Stimulated activated naive CD8-positive, alpha-beta T cell treated with anti-CD3 and anti-CD28 coated beads, Interleukin-15, Interleukin-2, amounts not matched to agents 100 U/mL and 50 U/mL, for 24 hours (primary cell): ENCODE results near the gene IGFL3.
"Not testable (repeated sequence)": the region's sequence is repeated elsewhere in the genome, so short reads cannot be mapped to it uniquely, and the experiment has no call there.

Experiments used
- ATAC-seq: fragments of 150-1000 bp; cut with Tn5 transposase; one replicate; pipeline ENCODE4 v1.10.0; 2021
- DNase-seq: peaks from one replicate; pipeline ENCODE4 v3.0.0; 2021

Gene IGFL3

DNA sequence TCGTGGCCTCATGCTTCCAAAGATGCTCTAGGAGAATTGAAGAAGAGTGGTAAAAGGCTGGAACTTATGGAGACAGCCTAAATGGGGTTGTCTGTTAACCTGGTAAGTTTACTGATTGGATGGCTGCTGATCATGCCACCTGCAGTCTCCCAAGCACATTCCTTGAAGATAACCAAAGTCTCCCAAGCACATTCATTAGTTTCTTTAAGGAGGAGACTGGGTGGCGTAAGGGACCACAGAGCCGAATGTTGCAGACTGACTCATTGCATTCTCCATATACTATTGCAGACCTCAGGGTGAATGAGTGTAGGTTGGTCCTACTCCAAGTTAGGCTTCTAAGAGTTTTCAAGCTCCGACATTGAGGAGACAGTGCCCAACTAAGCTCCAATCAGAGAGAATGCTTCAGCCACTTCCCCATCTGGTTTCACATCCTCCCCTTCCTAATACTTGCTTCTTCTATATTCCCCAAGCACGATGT is at the start of gene IGFL3:
TSS of gene IGFL3 (minus strand) at position 51 of the 478 bp plus-strand sequence. CDS start at position 12, 39 bp downstream.
- DNase-seq (no peak), ATAC-seq (no peak)

- no peak for ATAC-seq
- DNase-seq: no peak
These were observed 49.5 kb upstream of the IGFL3 start for GRCh38 chr19:46173886-46174480.

- ATAC-seq (no peak), DNase-seq (no peak)
These were observed 38.2 kb upstream of the IGFL3 start for GRCh38 chr19:46162731-46163130.

GRCh38 chr19:46161642-46162257 is 37.3 kb upstream of the IGFL3 start:
- not testable (repeated sequence) for DNase-seq, ATAC-seq

- ATAC-seq (no peak), DNase-seq (no peak)
These were observed 35.8 kb upstream of the IGFL3 start for GRCh38 chr19:46160233-46160775.

DNA sequence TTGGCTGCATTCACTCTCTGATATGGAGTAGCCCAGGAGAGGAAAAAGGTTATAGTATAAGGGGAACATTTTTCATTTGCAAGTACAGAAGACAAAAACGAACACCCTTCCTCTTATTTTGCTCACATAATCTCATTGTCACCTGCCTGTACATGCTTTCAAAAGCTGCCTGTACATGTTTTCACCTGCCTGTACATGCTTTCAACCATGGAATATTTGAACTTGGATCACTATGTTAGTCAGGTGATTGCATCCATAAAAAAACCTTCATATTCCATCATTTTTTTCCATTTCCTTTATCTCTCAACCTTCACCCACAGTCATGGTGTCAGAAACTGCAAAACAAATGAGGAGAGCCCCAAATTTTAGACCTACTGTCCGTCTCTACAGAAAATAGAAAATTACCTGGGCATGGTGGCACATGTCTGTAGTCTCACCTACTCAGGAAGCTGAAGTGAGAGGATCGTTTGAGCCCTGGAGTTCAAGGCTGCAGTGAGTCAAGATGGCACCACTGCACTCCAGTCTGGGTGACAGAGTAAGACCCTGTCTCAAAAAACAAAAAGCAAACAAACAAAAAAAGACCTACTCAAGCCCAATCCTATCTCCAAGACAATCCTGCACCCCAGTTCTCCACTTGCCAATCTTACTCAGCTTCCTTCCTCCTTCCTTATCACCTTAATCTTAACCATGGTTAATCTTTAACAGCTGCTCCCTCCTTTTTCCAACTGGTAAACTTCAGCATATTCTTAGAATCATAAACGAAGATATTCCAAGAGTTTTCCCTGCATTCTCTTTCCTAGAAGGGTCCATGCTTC is 35.1 kb upstream of the IGFL3 start:
- DNase-seq (no peak), ATAC-seq (no peak)

GRCh38 chr19:46155237-46155636 is 30.7 kb upstream of the IGFL3 start:
- no peak for ATAC-seq

GRCh38 chr19:46150606-46151005 is 26.1 kb upstream of the IGFL3 start:
- DNase-seq (no peak), ATAC-seq (no peak)

More at GRCh38 chr19:46155237-46155636, 30.7 kb upstream of the IGFL3 start:
- DNase-seq: no peak

DNA sequence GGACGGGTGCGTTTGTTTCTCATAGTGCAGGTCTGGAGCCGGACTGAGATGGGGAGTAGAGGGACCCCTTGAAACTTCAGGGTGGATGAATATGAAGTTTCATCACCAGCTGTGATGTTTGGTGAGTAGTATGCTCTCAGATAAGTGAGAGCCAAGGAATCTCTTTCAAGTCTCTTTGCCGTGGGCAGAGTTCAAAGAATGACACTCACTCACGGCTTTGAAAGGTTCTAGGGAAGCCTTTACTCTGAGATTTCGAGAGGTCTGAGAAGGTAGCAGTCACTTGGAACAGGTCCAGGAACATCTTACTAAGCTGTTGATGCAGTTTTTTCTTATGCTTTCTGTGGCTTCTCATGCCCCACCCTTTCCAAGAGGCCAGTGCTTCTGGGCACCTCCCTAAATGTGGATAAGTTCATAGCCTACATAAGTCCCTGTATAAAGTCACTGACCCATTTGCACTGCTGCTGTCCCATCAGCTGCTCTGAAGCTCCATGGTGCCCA is 23.4 kb upstream of the IGFL3 start, which contains the start of gene IGFL2:
TSS of gene IGFL2 (plus strand) at position 448 of the 498 bp plus-strand sequence. CDS start at position 489, 41 bp downstream.
- ATAC-seq (peak; percentile 91), DNase-seq (peak; percentile 6)

DNA sequence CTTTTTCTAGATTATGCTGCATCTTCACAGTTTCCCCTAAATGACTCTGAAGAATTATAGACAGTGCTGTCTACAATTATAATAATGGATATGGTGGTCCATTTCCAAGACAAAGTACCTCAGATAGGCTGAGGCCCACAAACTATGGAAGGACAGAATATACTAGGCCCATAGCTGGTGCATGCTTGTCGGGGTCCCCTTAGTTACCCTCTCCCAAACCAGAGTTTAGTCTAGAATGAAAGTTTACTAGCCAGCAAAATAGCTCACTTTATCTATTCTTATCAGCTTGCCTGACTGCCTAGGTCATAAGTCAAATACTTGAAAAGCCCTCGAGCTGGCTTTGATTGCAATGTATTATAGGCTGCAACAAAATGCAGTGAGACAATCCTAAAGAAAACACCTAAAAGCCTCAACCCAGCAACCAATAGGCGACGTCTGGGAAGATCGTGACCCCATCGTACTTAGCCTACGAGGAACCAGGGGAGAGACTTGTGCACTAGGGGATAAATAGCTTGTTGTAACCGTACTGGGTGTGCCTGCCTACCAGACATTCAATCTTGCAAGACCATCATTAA is 22.8 kb upstream of the IGFL3 start:
- DNase-seq (no peak), ATAC-seq (no peak)

GRCh38 chr19:46144756-46145155 is 20.3 kb upstream of the IGFL3 start:
- ATAC-seq: no peak
- DNase-seq: no peak

DNA sequence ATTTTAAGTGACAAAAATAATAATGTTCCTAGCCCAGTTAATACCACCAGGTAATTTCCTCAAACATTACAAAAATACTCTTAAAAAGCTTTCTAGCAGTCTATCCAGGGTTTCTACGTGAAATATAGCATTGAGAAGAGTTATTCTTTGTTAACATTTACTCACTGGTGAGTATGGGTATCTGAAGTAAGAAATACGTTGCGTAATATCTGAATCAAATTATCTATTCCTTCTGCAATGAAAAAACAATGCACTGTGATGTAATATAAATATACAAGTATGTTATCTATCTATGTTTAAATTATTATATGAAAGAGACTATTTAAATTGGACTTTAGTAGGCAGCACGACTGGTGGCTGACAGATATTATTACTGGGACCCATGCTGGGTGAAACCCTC is 17.8 kb upstream of the IGFL3 start:
- ATAC-seq (no peak), DNase-seq (no peak)

- no peak for ATAC-seq
- no peak for DNase-seq
These were observed 16.9 kb upstream of the IGFL3 start for GRCh38 chr19:46141421-46141820.

- ATAC-seq: no peak
These were observed 13.5 kb upstream of the IGFL3 start for GRCh38 chr19:46137915-46138473.

GRCh38 chr19:46134527-46134926 is 10.0 kb upstream of the IGFL3 start:
- ATAC-seq: no peak
- DNase-seq: no peak

More at GRCh38 chr19:46137915-46138473, 13.5 kb upstream of the IGFL3 start:
- no peak for DNase-seq

DNA sequence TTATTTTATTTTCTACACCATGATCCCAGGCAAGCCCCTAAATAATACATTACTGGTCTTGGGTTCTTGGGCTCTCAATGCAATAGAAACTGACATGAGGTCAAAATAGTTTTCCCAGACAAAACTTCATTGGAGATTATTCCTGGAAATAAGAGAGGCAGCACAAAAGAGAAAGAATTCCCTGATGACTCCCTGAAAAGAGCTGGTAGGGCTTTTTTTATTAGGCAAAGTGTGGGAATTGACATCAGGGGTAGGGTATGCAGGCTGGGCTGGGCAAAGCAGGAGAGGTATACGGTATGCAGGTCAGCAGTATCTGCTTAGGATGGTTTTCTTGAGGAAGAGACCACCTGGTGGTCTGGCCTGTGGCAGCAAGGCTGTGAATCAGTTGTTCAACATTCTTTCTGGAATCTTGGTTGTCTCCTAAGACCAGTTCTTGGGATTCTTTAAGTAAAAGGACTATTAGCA is 9.3 kb upstream of the IGFL3 start:
- ATAC-seq: no peak
- no peak for DNase-seq

DNA sequence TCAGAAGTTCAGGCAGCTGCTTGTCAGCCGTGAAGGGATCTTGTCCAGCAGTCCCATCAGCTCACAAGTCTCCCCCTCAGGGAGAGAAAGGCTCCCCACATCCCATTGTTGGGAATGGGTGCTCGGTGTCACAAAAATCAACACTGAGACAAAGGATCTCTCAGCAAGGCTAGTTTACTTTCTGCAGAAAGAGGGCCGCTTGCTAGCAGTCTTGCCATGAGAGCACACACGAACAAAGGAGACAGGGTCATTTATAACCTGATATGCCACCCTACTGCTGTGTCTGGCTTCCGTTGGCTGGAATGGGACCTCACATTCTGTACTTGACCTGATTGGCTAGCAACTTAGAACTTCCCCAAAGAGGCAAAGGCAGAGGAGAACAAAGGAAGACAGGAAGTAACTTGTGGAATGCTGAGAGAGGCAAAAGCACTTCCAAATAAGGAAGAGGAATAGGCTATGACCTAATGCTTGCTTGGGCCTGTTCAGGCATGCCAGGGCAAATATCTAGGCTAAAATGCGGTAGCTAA is 8.7 kb upstream of the IGFL3 start:
- DNase-seq (no peak), ATAC-seq (no peak)

DNA sequence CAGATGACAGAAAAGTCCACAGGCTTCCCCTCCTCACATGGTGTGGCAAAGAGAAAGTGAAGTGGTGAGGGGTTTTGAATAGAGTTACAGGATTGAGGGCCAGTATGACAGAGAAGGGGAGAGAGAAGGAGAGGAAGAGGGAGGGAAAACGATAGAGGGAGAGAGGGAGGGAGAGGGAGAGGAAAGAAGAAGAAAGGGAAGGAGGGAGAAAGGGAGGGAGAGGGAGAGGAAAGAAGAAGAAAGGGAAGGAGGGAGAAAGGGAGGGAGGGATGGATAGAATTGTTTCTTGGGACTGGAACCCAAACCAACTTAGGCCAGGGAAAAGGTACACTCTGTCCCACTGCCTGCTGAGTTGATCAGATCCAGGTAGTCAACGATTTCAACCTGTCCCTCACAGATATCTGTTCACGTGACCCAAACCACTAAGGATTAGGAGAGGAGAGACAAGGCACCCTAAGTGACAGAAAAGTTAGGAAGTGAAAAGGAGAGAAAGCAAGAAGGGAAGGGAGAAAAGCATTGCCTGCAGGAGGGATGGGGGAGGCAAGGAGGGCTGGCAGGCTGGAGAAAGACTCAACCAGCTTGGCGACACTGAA is 8.1 kb upstream of the IGFL3 start:
- ATAC-seq (no peak), DNase-seq (no peak)

DNA sequence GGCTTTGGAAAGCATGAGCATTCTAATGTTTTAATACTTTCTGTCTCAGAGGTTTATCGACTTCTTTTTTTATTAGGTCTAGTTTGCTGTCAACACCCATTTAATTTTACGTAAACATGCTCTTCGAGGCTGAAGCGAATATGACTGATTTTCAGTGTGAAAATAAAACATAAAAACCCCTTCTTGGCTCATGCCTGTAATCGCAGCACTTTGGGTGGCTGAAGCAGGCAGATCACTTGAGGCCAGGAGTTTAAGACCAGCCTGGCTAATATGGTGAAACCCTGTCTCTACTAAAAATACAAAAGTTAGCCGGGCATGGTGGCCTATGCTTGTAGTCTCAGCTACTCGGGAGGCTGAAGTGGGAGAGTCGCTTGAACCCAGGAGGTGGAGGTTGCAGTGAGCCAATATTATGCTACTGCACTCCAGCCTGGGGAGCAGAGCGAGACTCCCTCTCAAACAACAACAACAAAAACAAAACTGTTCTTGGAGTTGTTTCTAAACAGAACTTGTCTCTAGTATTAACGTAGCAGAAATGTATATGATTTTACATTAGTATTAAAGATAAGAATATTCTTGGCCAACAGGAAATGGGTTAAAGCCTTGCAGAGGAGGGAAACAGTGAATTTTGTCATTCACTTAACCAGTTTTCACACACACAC is 7.1 kb upstream of the IGFL3 start:
- DNase-seq (no peak), ATAC-seq (no peak)

GRCh38 chr19:46126086-46126580 is 1.6 kb upstream of the IGFL3 start:
- DNase-seq (no peak), ATAC-seq (no peak)
